Fibroblast of lung (primary cell): ENCODE results near the gene RMDN2. TPM values are rescaled to one million over a fixed set of nuclear protein-coding genes. Genes with fewer than 3 reads are reported as not detected.

Source experiments
- DNase-seq, 2 donors: peaks; one replicate each; pipeline versions ENCODE4 v3.0.0 to v3.0.0-alpha.2; 2010; ENCODE audit warnings: low read depth in 2 of 2
- H2AFZ ChIP-seq: 2 replicates; pipeline ENCODE4 v1.5.1; 2012; ENCODE audit warnings: low read length, control low read depth, inconsistent platforms
- H3K27ac ChIP-seq: 2 replicates; pipeline ENCODE4 v1.5.1; 2011; ENCODE audit warnings: low read length, control low read depth; ENCODE audit not compliant: insufficient read depth
- H3K27me3 ChIP-seq: 2 replicates; pipeline ENCODE4 v1.5.1; 2011; ENCODE audit warnings: mild to moderate bottlenecking, low read length; ENCODE audit not compliant: control insufficient read depth, insufficient read depth
- H3K36me3 ChIP-seq: 2 replicates; pipeline ENCODE4 v1.5.1; 2011; ENCODE audit warnings: low read length; ENCODE audit not compliant: control insufficient read depth, insufficient read depth
- H3K4me1 ChIP-seq: 2 replicates; pipeline ENCODE4 v1.5.1; 2011; ENCODE audit warnings: low read length; ENCODE audit not compliant: control insufficient read depth, insufficient read depth; ENCODE audit errors: extremely low read depth
- H3K4me2 ChIP-seq: 2 replicates; pipeline ENCODE4 v1.5.1; 2011; ENCODE audit warnings: low read length, control low read depth; ENCODE audit not compliant: insufficient read depth; ENCODE audit errors: extremely low read depth
- H3K4me3 ChIP-seq, 4 experiments: fragments of 200-600 bp in 1 of 4; sonication (generic) in 1 of 4; replicated peaks in 1 of 4; 2 replicates each; pipeline ENCODE4 v1.5.1; 2011 to 2016; ENCODE audit warnings: low read length in 4 of 4, low read depth in 3 of 4, mild to moderate bottlenecking in 3 of 4, control low read depth in 2 of 4, inconsistent platforms in 1 of 4, mixed read lengths in 1 of 4; ENCODE audit not compliant: insufficient read depth in 1 of 4; ENCODE audit errors: control extremely low read depth in 1 of 4
- H3K79me2 ChIP-seq: 2 replicates; pipeline ENCODE4 v1.5.1; 2012; ENCODE audit warnings: mild to moderate bottlenecking, low read length, inconsistent platforms; ENCODE audit not compliant: control insufficient read depth, insufficient read depth
- H3K9ac ChIP-seq: 2 replicates; pipeline ENCODE4 v1.5.1; 2011; ENCODE audit warnings: mild to moderate bottlenecking, low read length, control low read depth; ENCODE audit not compliant: insufficient read depth
- H3K9me3 ChIP-seq: 2 replicates; pipeline ENCODE4 v1.5.1; 2012; ENCODE audit warnings: low read depth, low read length; ENCODE audit not compliant: control insufficient read depth, insufficient read depth
- H4K20me1 ChIP-seq: 2 replicates; pipeline ENCODE4 v1.5.1; 2011; ENCODE audit warnings: low read length; ENCODE audit not compliant: control insufficient read depth, insufficient read depth; ENCODE audit errors: extremely low read depth
- EZH2 ChIP-seq: IDR thresholded peaks from 2 replicates; pipeline ENCODE4 v1.5.1; 2012; ENCODE audit warnings: low read length, control low read depth, mild to moderate bottlenecking; ENCODE audit errors: missing control alignments
- polyA plus RNA-seq, 2 donors: library from polyadenylated mRNA; depleted of rRNA in 1 of 2; stranded (reverse) in 1 of 2; unstranded in 1 of 2; fragments of >200 nt; gene quantifications; 2 replicates each; pipeline ENCODE4 v1.2.1, GENCODE V29; 2011 to 2012; ENCODE audit warnings: missing spikeins in 1 of 2
- total RNA-seq: library from RNA; depleted of rRNA; stranded (reverse); fragments of >200 nt; gene quantifications from 2 replicates; pipeline ENCODE4 v1.2.1, GENCODE V29; 2014
- TF ChIP-seq, protein P1 (sequence below), 2 donors: IDR thresholded peaks in 1 of 2; conservative IDR thresholded peaks in 1 of 2; 1 replicate in 1 of 2; 2 replicates in 1 of 2; pipeline ENCODE4 v1.5.1; 2011 to 2012; ENCODE audit warnings: low read length in 2 of 2, control low read depth in 1 of 2, inconsistent platforms in 1 of 2, low read depth in 1 of 2, mild to moderate bottlenecking in 1 of 2

Gene RMDN2
- total and polyA plus RNA-seq, 2 donors (not counting 1 experiment from before 2014, with no cell fraction given), result 5.4 to 9.2 TPM

DNA sequence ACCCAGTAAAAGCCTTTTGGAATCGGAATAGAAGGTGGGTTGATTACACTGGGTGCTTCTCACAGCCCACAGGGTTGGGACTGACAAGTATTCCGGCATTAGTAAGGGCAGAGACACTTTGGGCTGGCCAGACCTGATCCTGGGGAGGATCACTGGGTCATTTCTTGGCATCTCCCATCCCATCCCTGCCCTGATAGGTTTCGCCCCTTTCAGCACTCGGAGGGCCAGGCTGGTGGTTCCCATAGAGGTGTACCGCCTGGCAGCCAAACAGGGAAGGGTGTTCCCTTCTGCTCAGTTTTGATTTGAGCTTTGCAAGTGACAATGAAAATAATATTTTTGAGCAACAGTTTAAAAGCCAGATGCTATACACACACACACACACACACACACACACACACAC lies 113.6 kb downstream of the RMDN2 start:
- Histone ChIP-seq H3K4me1 (peaks cover 5% of the 10 kb centered on the region), H2AFZ (peak overlapping the region; percentile 72)

DNA sequence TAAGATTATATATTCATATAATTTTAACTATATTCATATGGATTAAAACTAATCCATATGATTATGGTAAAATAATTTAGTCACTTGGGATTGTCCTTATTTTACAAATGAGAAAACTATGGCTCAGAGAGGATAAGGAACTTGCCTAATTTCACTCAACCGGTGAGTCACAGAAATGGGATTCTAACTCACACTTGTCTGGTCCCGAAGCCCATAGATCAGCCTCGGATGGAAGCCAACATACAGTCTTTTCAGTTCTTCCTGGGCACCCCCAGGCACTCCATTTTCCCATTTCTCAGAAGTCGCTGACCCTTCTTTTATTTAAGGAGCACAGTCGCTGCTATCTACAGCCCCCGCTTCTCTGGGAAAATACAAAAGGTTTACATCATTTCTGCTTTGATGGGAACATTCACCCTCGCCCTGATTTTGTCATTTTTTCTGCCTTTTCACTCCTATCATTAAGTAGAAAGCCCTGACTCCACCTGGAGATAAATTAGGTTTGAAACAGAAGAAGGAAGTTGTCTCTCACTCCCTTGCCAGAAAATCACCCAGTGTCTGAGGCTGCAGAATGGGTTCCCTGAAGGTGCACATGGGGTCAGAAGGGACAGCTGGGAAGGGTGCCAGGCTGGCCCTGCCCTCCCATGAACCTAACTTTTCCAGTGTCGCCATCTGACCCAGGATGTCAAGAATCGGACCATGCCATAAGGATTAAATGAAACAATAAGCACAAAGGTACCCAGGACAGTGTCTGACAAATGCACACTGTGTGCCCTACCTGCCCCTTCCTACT lies 114.2 kb downstream of the RMDN2 start:
- no peaks in the 10 kb centered on the region for H3K9me3 ChIP-seq
- H2AFZ ChIP-seq, result no peak overlapping the region
- H3K36me3 ChIP-seq, result no peaks in the 10 kb centered on the region
- no peak overlapping the region for H3K4me2 ChIP-seq
- no peak overlapping the region for H3K4me3 ChIP-seq
- no peaks in the 10 kb centered on the region for H4K20me1 ChIP-seq
- no peaks in the 10 kb centered on the region for H3K79me2 ChIP-seq
- no peaks in the 10 kb centered on the region for H3K27me3 ChIP-seq
- peak; percentile 54 to 75 for DNase-seq
- no peak for TF ChIP-seq EZH2
- TF ChIP-seq, protein P1, sequence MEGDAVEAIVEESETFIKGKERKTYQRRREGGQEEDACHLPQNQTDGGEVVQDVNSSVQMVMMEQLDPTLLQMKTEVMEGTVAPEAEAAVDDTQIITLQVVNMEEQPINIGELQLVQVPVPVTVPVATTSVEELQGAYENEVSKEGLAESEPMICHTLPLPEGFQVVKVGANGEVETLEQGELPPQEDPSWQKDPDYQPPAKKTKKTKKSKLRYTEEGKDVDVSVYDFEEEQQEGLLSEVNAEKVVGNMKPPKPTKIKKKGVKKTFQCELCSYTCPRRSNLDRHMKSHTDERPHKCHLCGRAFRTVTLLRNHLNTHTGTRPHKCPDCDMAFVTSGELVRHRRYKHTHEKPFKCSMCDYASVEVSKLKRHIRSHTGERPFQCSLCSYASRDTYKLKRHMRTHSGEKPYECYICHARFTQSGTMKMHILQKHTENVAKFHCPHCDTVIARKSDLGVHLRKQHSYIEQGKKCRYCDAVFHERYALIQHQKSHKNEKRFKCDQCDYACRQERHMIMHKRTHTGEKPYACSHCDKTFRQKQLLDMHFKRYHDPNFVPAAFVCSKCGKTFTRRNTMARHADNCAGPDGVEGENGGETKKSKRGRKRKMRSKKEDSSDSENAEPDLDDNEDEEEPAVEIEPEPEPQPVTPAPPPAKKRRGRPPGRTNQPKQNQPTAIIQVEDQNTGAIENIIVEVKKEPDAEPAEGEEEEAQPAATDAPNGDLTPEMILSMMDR (conservative IDR thresholded peaks at IDR 0.05 in 1 of 2, IDR thresholded peaks at IDR 0.05 in 1 of 2; ENCODE audit: low read depth in 1 of 2, low read length in 2 of 2), result no peak
- peaks cover 5% of the 10 kb centered on the region for H3K4me1 ChIP-seq
- no peak overlapping the region for H3K27ac ChIP-seq
- no peak overlapping the region for H3K9ac ChIP-seq

More for the DNA sequence above, 113.6 kb downstream of the RMDN2 start:
- no peak for DNase-seq
- H3K27ac ChIP-seq, result no peak overlapping the region
- H3K9ac ChIP-seq, result no peak overlapping the region
- H3K79me2 ChIP-seq, result no peaks in the 10 kb centered on the region
- H3K36me3 ChIP-seq, result no peaks in the 10 kb centered on the region
- H3K4me2 ChIP-seq, result peak overlapping the region; percentile 79
- TF ChIP-seq EZH2, result no peak
- TF ChIP-seq, protein P1 (conservative IDR thresholded peaks at IDR 0.05 in 1 of 2, IDR thresholded peaks at IDR 0.05 in 1 of 2; ENCODE audit: low read depth in 1 of 2, low read length in 2 of 2), result no peak
- no peaks in the 10 kb centered on the region for H3K27me3 ChIP-seq
- H3K9me3 ChIP-seq, result no peaks in the 10 kb centered on the region
- peak overlapping the region in 1 of 4 experiments; percentile 50 for H3K4me3 ChIP-seq
- no peaks in the 10 kb centered on the region for H4K20me1 ChIP-seq

DNA sequence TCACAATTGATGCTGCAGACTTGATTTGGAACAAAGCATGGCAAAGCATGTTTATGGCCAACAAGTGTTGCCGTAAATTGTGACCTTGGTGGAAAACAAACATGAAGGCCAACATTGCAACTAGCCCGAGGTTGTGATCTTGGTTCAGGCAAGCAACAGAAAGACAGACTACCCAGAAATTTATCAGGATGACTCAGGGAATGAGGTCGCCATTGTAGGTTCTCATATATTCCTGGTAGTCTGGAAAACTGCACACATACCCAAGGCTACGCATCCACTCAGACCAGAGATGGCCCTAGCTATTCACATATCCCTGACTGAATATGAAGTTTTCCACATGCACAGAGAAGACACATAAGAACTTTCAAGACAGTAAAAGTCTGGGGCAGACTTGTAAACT lies 120.7 kb downstream of the RMDN2 start:
- TF ChIP-seq, protein P1 (conservative IDR thresholded peaks at IDR 0.05 in 1 of 2, IDR thresholded peaks at IDR 0.05 in 1 of 2; ENCODE audit: low read depth in 1 of 2, low read length in 2 of 2), result no peak
- TF ChIP-seq EZH2, result no peak
- Histone ChIP-seq H3K36me3 (no peaks in the 10 kb centered on the region), H2AFZ (no peak overlapping the region)

More for the DNA sequence above, 120.7 kb downstream of the RMDN2 start:
- Histone ChIP-seq H3K4me2 (no peak overlapping the region), H3K4me3 (no peak overlapping the region), H3K9ac (no peak overlapping the region), H3K27ac (no peak overlapping the region), H3K27me3 (no peaks in the 10 kb centered on the region), H3K9me3 (no peaks in the 10 kb centered on the region), H3K79me2 (no peaks in the 10 kb centered on the region), H4K20me1 (no peaks in the 10 kb centered on the region), H3K4me1 (no peaks in the 10 kb centered on the region)
- DNase-seq, result peak in 1 of 2 donors; percentile 28
